Germinal center (tissue), 1 donor: ENCODE measurements around the gene LINC01488.

Experiments used
- DNase-seq: peaks from one replicate; pipeline ENCODE4 v3.0.0; 2012; ENCODE audit warnings: mixed read lengths, low spot score

Gene LINC01488

GRCh38 chr11:69445131-69445470, 36.4 kb upstream of the LINC01488 start:
- no peak for DNase-seq

DNA sequence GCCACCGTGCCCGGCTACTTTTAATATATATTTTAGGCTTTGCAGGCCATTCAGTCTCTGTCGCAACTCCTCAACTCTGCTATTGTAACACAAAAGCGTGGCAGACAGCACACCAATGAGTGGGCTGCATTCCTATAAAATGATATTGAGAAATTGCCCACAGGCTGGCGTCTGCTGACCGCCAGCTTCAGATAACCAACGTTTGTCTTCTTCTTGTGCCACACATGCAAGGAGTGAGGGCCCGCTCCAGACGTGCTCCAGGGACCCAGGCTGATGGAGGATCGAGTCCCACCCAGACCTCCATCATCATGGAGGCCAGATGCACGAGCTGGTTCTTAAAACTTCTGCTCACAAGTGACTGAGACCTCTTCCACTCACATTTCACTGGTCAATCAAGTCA, 35.4 kb upstream of the LINC01488 start:
- no peak for DNase-seq

DNA sequence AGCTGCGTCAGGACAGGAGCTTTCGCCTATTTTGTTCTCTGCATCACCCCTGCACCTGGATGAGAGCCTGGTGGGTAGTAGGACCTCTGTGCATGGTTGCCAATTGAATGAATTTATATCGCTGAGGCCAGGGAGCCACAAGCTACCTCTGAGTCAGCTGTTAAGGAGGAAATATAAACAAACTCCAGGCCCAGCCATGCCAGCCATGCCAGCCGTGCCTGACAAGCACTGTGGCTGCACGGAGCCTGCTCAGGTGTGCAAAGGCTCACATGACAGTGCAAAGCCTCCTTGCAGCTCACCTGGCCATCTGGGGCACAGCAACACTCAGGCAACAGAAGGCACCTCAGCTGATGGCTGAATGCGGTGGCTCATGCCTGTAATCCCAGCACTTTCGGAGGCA, 33.7 kb upstream of the LINC01488 start:
- DNase-seq = no peak

- no peak for DNase-seq
Measured at GRCh38 chr11:69448471-69449284, 32.8 kb upstream of the LINC01488 start.

- DNase-seq = peak; percentile 61
Measured at GRCh38 chr11:69449320-69450063, 32.0 kb upstream of the LINC01488 start.

- DNase-seq = no peak
Measured at GRCh38 chr11:69450064-69450856, 31.2 kb upstream of the LINC01488 start.

DNA sequence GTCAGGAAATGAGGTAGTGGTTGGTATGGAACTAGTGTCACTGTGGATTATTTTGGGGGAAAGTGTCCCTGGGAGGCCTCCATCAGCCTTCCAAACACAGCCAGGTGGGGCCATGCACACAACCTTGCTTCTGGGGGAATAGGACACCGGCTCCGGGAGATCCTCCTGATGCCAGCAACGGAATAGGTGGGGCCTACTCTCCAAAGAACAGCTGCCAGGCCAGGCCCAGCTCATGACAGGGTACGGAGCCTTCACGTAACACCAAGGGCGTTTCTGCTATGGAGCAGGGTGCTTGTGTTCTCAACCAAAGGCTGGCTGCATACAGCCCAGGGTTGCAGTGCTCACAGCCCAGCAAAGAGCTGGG, 30.6 kb upstream of the LINC01488 start:
- DNase-seq = no peak

DNA sequence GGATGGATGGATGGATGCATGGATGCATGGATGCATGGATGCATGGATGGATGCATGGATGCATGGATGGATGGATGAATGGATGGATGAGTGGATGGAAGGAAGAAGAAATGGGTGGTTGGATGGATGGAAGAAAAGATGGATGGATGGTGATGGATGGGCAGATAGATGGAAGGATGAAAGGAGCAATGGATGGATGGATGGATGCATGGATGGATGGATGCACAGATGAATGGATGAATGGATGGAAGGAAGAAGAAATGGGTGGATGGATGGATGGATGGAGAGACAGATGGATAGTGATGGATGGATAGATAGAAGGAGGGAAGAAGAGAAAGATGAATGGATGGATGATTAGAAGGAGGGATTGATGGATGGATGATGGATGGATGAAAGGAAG, 30.2 kb upstream of the LINC01488 start:
- no peak for DNase-seq

- no peak for DNase-seq
Measured at GRCh38 chr11:69452206-69452987, 29.1 kb upstream of the LINC01488 start.

- no peak for DNase-seq
Measured at GRCh38 chr11:69453151-69453550, 28.3 kb upstream of the LINC01488 start.

- DNase-seq = no peak
Measured at GRCh38 chr11:69454018-69454417, 27.4 kb upstream of the LINC01488 start.

DNA sequence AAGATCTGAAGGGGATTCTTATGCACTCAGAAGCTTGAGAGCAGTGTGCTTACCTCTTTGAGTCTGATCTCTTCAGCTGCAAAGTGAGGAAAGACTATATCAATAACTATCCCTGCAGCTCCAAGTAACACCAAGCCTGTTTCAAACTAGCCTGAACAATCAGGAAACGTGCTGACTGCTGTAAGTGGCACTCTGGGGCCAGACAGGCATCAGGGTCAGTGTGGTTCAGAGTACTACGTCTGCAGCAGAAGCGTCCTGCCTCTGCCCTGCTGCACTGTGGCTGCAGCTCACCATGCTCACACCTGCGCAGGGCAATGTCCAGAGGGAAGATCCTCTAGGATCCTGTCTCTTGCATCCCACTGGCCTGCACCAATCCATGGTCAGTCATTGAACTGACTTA, 25.5 kb upstream of the LINC01488 start:
- DNase-seq = no peak

GRCh38 chr11:69456712-69457111, 24.8 kb upstream of the LINC01488 start:
- DNase-seq = no peak

GRCh38 chr11:69459848-69460539, 21.5 kb upstream of the LINC01488 start:
- no peak for DNase-seq

- DNase-seq = no peak
Measured at GRCh38 chr11:69460540-69461257, 20.8 kb upstream of the LINC01488 start.

DNA sequence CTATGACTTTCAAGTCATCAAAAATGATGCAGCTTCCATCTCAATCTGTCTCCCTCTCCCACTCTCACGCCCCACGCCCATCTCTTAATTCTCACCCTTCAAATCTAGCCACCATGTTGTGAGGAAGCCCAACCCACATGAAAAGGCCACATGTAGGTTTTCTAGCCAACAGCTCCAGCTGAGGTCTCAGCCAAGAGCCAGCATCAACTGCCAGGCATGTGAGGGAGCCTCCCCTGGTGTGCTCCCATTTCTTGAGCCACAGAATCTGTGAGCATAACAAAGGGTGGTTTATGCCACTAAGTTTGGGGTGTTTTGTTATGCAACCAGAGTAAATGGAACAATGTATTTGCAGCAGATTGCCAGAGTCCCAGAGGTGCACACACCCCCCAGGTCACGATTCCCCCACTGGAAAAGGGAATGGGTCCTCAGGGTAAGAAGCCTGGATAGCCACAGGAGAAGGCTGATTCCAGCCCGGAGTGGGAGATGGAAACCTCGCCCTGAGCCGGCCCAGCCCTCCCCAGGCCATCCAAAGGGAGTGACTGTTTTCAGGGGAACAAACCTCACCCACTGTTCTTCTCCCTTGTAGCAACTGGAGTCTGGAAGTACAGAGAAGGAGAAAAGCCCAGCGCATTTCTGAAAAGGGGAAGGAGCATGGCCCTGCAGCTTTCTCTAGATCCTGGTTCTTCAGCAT, 20.0 kb upstream of the LINC01488 start:
- no peak for DNase-seq

DNA sequence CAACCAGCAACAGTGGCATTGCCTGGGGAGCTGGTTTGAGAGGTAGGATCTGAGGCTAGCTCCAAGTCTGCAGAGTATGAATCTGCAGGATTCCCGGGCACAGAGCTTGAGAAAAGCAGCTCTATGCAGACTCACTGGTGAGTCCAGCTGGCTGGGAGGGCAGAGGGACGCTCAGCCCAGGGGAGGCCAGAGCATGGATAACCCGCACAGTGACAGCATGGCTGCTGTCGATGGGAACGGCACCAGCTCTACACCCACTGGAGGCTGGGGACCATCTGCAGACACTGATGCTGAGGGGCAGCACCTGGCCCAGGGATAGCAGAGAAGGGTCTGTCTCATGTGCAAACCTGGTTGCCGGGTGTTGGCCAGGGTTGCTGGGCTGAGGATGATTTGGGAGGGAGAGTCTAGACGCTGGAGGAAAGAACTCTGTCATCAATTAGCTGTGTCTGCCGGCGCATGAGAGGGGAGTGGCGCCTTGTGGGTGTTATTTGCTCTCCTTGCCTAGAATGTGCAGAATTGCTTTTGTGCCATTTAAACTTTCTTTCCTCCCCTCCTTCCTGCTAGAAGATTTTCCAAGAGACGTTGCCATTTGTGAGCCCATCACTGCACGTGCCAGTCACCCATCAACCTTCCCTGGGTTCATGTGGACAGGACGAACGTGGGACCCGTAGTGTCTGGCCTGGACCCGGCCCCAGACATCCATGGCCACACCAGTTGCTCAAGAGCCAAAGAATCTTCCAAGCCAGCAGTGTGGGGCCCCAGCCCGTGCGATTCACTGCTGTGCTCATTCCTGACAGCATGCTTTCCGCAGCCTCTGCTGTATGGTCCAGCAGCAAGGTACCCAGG, 19.1 kb upstream of the LINC01488 start:
- no peak for DNase-seq

DNA sequence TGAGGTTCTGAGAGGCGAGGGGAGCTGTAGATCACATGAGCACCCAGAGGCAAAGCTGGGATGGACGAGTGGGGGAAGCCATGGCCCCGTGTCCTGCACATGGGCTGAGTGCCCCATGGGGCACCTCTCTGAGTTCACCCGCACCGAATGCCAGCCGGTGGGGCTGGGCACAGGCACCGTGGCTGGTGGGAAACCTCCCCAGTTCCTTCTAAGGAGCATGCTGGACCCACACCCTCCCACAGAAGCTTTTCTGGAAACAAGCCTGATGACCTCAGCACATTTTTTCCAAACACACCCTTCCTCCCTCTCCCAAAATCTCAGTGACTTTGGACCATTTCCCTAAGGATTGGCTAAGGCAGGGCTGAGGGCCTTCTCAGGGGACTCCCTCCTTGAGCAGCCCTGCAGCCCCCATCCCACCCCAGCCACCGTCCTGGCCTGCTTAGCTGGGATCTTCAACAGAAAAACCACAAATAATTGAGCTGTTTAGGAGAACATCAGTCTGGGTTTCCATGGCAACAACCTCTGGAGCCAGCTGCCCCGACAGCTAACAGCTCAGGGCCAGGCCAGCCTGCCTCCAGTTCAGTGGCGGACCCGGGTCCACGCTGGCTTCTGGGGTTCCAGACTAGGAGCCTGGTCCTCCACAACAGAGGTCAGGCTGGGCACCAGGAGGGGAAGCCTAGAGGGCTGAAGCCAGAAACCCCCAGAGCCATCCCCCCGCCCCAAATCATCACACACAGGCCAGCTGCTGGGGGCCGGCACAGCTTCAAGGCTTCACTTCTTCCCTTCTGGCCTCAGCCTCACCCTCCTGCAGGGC, 18.1 kb upstream of the LINC01488 start:
- DNase-seq = no peak
